Astrocyte of the cerebellum (primary cell): ENCODE results near the gene AOAH.
"Not testable (repeated sequence)": the region's sequence is repeated elsewhere in the genome, so short reads cannot be mapped to it uniquely, and the experiment has no call there.

Source experiments
- DNase-seq: peaks from one replicate; pipeline ENCODE4 v3.0.0-alpha.2; 2011; ENCODE audit warnings: low read depth
- H3K4me3 ChIP-seq: 2 replicates; pipeline ENCODE4 v1.5.1; 2011; ENCODE audit warnings: mild to moderate bottlenecking, low read depth, low read length, moderate library complexity
- in situ Hi-C: cut with HindIII; loops from 2 replicates; pipeline ENCODE4 v1.10.0; 2017; ENCODE audit warnings: low sequenced_read_pairs
- TF ChIP-seq, protein P1 (sequence below): IDR thresholded peaks from 2 replicates; pipeline ENCODE4 v1.5.1; 2012; ENCODE audit warnings: low read length, low read depth, moderate library complexity, mild to moderate bottlenecking; ENCODE audit errors: missing control alignments

The AOAH gene

DNA sequence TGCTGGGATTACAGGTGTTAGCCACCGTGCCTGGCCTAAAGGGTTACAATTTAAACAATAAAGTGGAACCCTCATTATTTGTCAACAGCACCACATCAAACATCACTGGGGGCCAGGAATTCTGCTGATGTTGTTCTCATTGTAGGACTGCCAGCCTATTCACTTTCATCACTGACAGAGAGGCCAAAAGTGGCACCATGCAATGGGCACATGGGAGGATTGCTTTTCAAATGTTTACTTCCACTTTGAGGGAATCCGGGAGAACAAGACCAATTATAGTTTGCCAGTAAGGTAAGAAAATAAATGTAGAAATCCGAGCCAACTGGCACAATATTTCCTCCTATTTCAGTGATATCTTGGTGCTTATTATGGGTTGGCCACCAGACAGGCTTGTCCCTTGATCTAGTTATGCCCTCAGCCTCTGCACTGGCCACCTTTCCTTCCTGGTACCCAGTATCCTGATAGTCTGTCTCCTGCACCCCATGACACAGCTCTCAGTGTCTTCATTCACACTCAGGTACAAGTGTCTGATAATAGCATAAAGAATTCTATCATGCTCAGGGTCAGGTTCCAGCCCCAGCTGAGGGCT lies 252.1 kb downstream of the AOAH start:
- no peak for DNase-seq
- in situ Hi-C loops: no loop called here
- H3K4me3 ChIP-seq: no peak overlapping the region
- TF ChIP-seq, protein P1, sequence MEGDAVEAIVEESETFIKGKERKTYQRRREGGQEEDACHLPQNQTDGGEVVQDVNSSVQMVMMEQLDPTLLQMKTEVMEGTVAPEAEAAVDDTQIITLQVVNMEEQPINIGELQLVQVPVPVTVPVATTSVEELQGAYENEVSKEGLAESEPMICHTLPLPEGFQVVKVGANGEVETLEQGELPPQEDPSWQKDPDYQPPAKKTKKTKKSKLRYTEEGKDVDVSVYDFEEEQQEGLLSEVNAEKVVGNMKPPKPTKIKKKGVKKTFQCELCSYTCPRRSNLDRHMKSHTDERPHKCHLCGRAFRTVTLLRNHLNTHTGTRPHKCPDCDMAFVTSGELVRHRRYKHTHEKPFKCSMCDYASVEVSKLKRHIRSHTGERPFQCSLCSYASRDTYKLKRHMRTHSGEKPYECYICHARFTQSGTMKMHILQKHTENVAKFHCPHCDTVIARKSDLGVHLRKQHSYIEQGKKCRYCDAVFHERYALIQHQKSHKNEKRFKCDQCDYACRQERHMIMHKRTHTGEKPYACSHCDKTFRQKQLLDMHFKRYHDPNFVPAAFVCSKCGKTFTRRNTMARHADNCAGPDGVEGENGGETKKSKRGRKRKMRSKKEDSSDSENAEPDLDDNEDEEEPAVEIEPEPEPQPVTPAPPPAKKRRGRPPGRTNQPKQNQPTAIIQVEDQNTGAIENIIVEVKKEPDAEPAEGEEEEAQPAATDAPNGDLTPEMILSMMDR: no peak

DNA sequence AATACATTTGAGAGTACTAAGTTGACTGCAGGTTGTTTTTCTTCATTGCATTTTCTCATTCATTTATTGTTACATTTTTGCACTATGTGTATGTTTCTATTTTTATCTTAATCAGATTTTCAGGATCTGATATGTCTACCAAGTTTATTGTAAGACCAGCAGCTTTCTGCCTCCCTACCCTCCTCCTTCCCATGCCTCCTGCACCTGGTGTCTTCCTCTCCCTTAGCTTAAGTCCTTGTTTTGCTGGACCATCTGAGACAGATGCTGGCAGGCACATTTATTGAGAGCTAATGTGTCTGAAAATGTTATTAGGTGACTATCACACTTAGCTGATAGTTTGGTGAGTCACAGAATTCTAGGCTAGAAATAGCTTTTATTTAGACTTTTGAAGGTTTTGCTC lies 255.1 kb downstream of the AOAH start:
- in situ Hi-C loops: no loop called here
- H3K4me3 ChIP-seq: no peak overlapping the region
- TF ChIP-seq, protein P1: no peak
- no peak for DNase-seq

DNA sequence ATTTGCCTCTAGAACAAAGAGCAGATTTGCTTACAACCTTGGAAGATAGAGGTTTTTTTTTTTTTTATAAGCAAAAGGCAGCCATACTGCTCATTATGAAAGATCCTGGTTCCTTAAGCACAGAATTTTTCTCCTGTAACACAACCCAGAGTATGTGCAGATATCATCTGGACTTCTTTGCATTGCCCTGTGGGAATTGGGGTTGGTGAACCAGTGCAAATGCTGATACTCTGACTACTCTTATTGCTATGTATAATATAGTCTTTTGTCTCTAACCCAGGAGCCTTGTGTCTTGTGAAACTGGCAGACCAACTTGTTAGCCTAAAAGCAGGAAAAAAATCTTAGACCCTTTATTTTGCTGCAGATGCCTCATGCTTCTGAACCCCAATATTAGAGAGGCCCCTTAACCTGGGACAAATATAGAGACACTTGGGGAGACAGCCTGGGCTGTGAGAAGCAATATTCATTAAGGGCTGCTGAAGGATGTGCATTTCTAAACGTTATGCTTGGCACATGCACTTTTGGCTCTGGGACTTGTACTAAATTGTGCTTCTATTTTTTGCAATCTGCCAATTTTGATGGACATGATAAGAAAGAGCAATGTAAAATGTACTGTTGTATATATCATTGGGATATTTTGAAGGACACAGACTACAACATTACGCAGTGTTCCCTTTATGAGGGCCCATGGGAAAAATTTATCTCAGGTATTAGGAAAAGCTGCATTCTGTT lies 255.8 kb downstream of the AOAH start:
- no peak for DNase-seq
- H3K4me3 ChIP-seq: no peak overlapping the region
- in situ Hi-C loops: no loop called here
- TF ChIP-seq, protein P1: no peak

DNA sequence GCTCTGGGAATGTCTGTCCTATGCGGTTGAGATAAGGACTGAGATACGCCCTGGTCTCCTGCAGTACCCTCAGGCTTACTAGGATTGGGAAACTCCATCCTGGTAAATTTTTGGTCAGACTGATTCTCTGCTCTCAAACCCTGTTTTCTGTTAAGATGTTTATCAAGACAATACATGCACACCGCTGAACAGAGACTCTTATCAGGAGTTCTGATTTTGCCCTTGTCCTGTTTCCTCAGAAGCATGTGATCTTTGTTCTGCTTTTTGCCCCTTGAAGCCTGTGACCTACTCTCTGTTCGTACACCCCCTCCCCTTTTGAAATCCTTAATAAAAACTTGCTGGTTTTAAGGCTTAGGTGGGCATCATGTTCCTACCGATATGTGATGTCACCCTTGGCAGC lies 258.3 kb downstream of the AOAH start:
- DNase-seq, in situ Hi-C loops: not testable (repeated sequence)

DNA sequence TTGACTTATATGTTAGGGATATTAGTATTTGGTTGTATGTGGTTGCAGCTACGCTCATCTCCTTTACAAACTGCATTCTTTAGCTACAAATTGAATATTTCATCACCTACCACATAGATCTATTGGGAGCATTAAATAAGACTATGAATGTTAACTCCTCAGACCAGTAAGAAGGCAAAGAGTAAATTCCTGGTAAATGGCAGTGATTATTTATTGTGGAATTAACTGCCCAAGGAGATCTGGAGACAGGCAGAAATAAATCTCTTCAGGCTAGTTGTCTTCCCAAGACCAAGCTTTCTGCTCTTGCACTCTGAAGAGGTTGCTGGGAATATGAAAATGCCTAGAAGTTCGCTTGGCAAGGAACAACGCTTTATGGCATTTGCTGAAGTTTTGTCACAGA lies 260.0 kb downstream of the AOAH start:
- in situ Hi-C loops: no loop called here
- TF ChIP-seq, protein P1: no peak
- no peak overlapping the region for H3K4me3 ChIP-seq
- no peak for DNase-seq

More for the DNA sequence above, 258.3 kb downstream of the AOAH start:
- not testable (repeated sequence) for H3K4me3 ChIP-seq
